Hepatocyte (in vitro differentiated cells): Measurements from ENCODE around the gene ITPKB. TPM values are rescaled to one million over a fixed set of nuclear protein-coding genes. Genes with fewer than 3 reads are reported as not detected.

Source experiments
- DNase-seq: peaks from one replicate; pipeline ENCODE4 v3.0.0-alpha.2; 2016; ENCODE audit warnings: low spot score
- H2AFZ ChIP-seq: fragments of 200-600 bp; sonication (generic); 2 replicates; pipeline ENCODE4 v1.6.0; 2016; ENCODE audit warnings: antibody characterized with exemption, mild to moderate bottlenecking
- H3K27ac ChIP-seq: fragments of 200-600 bp; sonication (generic); 2 replicates; pipeline ENCODE4 v1.5.1; 2016; ENCODE audit warnings: mild to moderate bottlenecking
- H3K27me3 ChIP-seq: fragments of 200-600 bp; sonication (generic); 2 replicates; pipeline ENCODE4 v1.6.1; 2016
- H3K36me3 ChIP-seq: fragments of 200-600 bp; sonication (generic); replicated peaks from 2 replicates; pipeline ENCODE4 v1.5.1; 2016; ENCODE audit warnings: low read depth; ENCODE audit not compliant: insufficient read depth
- H3K4me1 ChIP-seq: fragments of 200-600 bp; sonication (generic); 2 replicates; pipeline ENCODE4 v1.5.1; 2016; ENCODE audit warnings: mild to moderate bottlenecking, moderate library complexity; ENCODE audit not compliant: insufficient read depth
- H3K4me2 ChIP-seq: fragments of 200-600 bp; sonication (generic); 2 replicates; pipeline ENCODE4 v1.6.0; 2016
- H3K4me3 ChIP-seq: fragments of 200-600 bp; sonication (generic); 2 replicates; pipeline ENCODE4 v1.5.1; 2016; ENCODE audit warnings: mild to moderate bottlenecking
- H3K79me2 ChIP-seq: fragments of 200-600 bp; sonication (generic); 2 replicates; pipeline ENCODE4 v1.6.0; 2017; ENCODE audit warnings: mild to moderate bottlenecking
- H3K9me2 ChIP-seq: fragments of 200-600 bp; sonication (generic); replicated peaks from 2 replicates; pipeline ENCODE4 v1.6.0; 2017; ENCODE audit warnings: mild to moderate bottlenecking; ENCODE audit not compliant: insufficient read depth
- H3K9me3 ChIP-seq: fragments of 200-600 bp; sonication (generic); 2 replicates; pipeline ENCODE4 v1.5.1; 2016; ENCODE audit warnings: low read depth, mild to moderate bottlenecking
- H4K20me1 ChIP-seq: fragments of 200-600 bp; sonication (generic); 2 replicates; pipeline ENCODE4 v1.6.0; 2016; ENCODE audit warnings: mild to moderate bottlenecking; ENCODE audit not compliant: insufficient read depth, poor library complexity, severe bottlenecking
- CTCF ChIP-seq: fragments of 200-600 bp; sonication (generic); IDR thresholded peaks from 2 replicates; pipeline ENCODE4 v1.5.1; 2016; ENCODE audit warnings: antibody characterized with exemption, mild to moderate bottlenecking; ENCODE audit not compliant: poor library complexity
- EZH2 ChIP-seq: fragments of 200-600 bp; sonication (generic); IDR thresholded peaks from 2 replicates; pipeline ENCODE4 v1.6.1; 2016; ENCODE audit warnings: antibody characterized with exemption, mild to moderate bottlenecking, borderline replicate concordance
- EZH2phosphoT487 ChIP-seq: fragments of 200-600 bp; sonication (generic); IDR thresholded peaks from one replicate; pipeline ENCODE4 v1.6.1; 2018; ENCODE audit warnings: antibody characterized with exemption, mild to moderate bottlenecking, low read depth, moderate library complexity; ENCODE audit not compliant: unreplicated experiment, severe bottlenecking
- WGBS: methylation state at CpG from one replicate; pipeline ENCODE4 v1.1.6; 2016; ENCODE audit warnings: low lambda C conversion rate; ENCODE audit errors: missing lambda C conversion rate; 5-methylcytosine and 5-hydroxymethylcytosine counted together
- polyA plus RNA-seq: library from polyadenylated mRNA; unstranded; fragments of >200 nt; fragmentation: Nextera tagmentation; extraction: Ambion mirVana; gene quantifications from 2 replicates; pipeline ENCODE4 v1.2.1, GENCODE V29; 2016
- total RNA-seq: library from RNA; depleted of rRNA; stranded (reverse); fragments of >200 nt; gene quantifications from 2 replicates; pipeline ENCODE4 v1.2.3, GENCODE V29; 2014

ITPKB gene
- total and polyA plus RNA-seq, 2 experiments from 2014 or later, result 11.0 to 13.8 TPM

DNA sequence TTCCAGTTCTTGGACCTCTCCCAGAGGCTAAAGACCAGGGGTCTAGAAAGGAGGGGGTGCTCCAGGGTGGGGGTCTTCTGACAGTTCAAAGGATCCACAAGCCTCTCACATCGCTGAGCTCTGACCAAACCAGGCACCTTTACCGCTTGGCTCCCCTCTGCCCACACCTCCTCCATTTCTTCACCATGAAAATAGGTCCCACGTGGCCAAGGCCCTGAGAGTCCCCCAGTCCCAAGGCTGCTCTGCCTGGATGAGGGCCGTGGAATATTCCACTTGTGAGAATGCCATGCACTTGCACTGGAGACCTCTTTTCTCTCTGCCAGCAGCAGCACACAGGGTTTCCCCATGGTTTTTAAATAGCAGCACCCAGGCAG, 87.4 kb downstream of the ITPKB start:
- H3K27ac ChIP-seq, result no peak overlapping the region
- no peak overlapping the region for H2AFZ ChIP-seq
- no peaks in the 10 kb centered on the region for H3K36me3 ChIP-seq
- peaks cover 13% of the 10 kb centered on the region for H3K4me1 ChIP-seq
- no peak overlapping the region for H3K4me3 ChIP-seq
- H3K9me3 ChIP-seq, result no peaks in the 10 kb centered on the region
- TF ChIP-seq EZH2phosphoT487 (no peak), CTCF (no peak), EZH2 (no peak)
- H3K79me2 ChIP-seq, result no peaks in the 10 kb centered on the region
- DNase-seq, result no peak
- no peaks in the 10 kb centered on the region for H3K27me3 ChIP-seq
- 98% methylated on average over 4 of the region's 4 CpGs for WGBS
- H3K9me2 ChIP-seq, result no peaks in the 10 kb centered on the region
- H4K20me1 ChIP-seq, result no peaks in the 10 kb centered on the region
- H3K4me2 ChIP-seq, result no peak overlapping the region

GRCh38 chr1:226651041-226651731, 87.9 kb downstream of the ITPKB start:
- H3K9me2 ChIP-seq, result no peaks in the 10 kb centered on the region
- no peaks in the 10 kb centered on the region for H3K27me3 ChIP-seq
- no peaks in the 10 kb centered on the region for H4K20me1 ChIP-seq
- H2AFZ ChIP-seq, result no peak overlapping the region
- H3K36me3 ChIP-seq, result no peaks in the 10 kb centered on the region
- WGBS, result 95% methylated on average over 12 of the region's 12 CpGs
- H3K79me2 ChIP-seq, result no peaks in the 10 kb centered on the region
- no peak for DNase-seq
- H3K9me3 ChIP-seq, result no peaks in the 10 kb centered on the region
- H3K4me2 ChIP-seq, result no peak overlapping the region
- no peak overlapping the region for H3K4me3 ChIP-seq
- H3K27ac ChIP-seq, result no peak overlapping the region
- H3K4me1 ChIP-seq, result peaks cover 10% of the 10 kb centered on the region
- no peak for TF ChIP-seq EZH2phosphoT487

DNA sequence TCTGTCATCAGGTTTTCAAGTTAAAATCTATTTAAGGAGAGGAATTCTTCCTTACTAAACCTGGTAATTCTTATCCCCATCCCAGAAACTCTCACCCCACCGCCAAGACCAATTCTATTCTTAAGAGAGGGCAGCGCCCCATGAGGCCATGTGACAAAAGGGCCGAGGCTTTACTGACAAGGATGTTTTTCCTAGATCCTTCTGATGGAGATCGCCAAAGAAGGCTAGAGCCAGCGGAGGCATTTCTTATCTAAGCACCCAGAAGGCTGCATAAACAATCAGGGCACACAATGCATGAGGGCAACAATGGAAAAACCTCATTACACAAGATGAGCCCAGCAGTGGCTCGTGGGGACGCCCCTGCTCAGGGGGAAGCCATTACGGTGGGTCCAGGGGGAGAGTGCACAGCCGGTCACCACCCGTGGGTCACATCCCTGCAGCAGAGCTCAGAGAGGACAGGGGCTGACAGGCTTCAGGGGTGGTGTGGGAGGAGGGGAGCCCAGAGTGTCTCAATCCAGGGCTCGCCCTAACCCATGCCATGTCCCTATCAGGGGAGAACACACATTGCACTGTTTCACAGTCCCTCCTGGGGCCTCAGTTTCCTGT, 88.7 kb downstream of the ITPKB start:
- TF ChIP-seq EZH2phosphoT487 (no peak), CTCF (no peak)
- peaks cover 10% of the 10 kb centered on the region for H3K4me1 ChIP-seq
- no peaks in the 10 kb centered on the region for H3K27me3 ChIP-seq
- no peak overlapping the region for H3K27ac ChIP-seq
- 48% methylated on average over 10 of the region's 11 CpGs for WGBS
- H3K4me2 ChIP-seq, result no peak overlapping the region
- DNase-seq, result no peak
- H3K9me2 ChIP-seq, result no peaks in the 10 kb centered on the region
- no peaks in the 10 kb centered on the region for H4K20me1 ChIP-seq
- H2AFZ ChIP-seq, result no peak overlapping the region
- H3K79me2 ChIP-seq, result no peaks in the 10 kb centered on the region
- H3K36me3 ChIP-seq, result no peaks in the 10 kb centered on the region
- H3K4me3 ChIP-seq, result no peak overlapping the region
- no peaks in the 10 kb centered on the region for H3K9me3 ChIP-seq

- no peak for DNase-seq
- no peaks in the 10 kb centered on the region for H3K9me2 ChIP-seq
- no peak overlapping the region for H3K27ac ChIP-seq
- H3K36me3 ChIP-seq, result no peaks in the 10 kb centered on the region
- H2AFZ ChIP-seq, result no peak overlapping the region
- H3K4me1 ChIP-seq, result peaks cover 10% of the 10 kb centered on the region
- no peaks in the 10 kb centered on the region for H4K20me1 ChIP-seq
- no peaks in the 10 kb centered on the region for H3K27me3 ChIP-seq
- H3K9me3 ChIP-seq, result no peaks in the 10 kb centered on the region
- no peak overlapping the region for H3K4me3 ChIP-seq
- 77% methylated on average over 7 of the region's 7 CpGs for WGBS
- no peak for TF ChIP-seq CTCF
- no peak for TF ChIP-seq EZH2phosphoT487
- TF ChIP-seq EZH2, result no peak
- no peaks in the 10 kb centered on the region for H3K79me2 ChIP-seq
- no peak overlapping the region for H3K4me2 ChIP-seq
These were observed 89.3 kb downstream of the ITPKB start for GRCh38 chr1:226649780-226650179.
